ENCODE results near the gene ASAP2.

The ASAP2 gene

DNA sequence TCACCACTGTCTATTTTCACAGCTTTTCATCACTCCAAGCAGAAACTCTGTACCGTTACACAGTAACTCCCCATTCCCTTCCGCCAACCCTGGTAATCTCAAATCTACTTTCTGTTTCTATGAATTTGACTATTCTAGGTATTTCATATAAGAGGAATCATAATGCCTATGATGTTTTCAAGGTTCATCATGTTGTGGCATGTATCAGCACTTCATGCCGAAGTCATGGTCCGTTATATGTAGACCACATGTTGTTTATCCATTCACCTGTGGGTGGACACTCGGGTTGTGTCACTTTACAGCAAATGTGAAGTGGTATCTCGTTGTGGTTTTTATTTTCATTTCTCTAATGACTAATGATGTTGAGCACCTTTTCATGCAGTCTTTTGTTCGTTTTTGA lies 238.5 kb downstream of the ASAP2 start:
- no peak for DNase-seq

- no peak for DNase-seq
Observed at GRCh38 chr2:9451231-9451630, 244.6 kb downstream of the ASAP2 start.
